NT2/D1 (cell line): ENCODE measurements around the gene PITHD1.
"Not testable (repeated sequence)": the region's sequence is repeated elsewhere in the genome, so short reads cannot be mapped to it uniquely, and the experiment has no call there.

Source experiments
- YY1 ChIP-seq: IDR thresholded peaks from 2 replicates; pipeline ENCODE4 v1.6.1; 2011; ENCODE audit not compliant: insufficient read length, insufficient read depth
- ZNF274 ChIP-seq: IDR thresholded peaks from 2 replicates; pipeline ENCODE4 v1.6.1; 2011; ENCODE audit warnings: mild to moderate bottlenecking, low read depth, low read length

DNA sequence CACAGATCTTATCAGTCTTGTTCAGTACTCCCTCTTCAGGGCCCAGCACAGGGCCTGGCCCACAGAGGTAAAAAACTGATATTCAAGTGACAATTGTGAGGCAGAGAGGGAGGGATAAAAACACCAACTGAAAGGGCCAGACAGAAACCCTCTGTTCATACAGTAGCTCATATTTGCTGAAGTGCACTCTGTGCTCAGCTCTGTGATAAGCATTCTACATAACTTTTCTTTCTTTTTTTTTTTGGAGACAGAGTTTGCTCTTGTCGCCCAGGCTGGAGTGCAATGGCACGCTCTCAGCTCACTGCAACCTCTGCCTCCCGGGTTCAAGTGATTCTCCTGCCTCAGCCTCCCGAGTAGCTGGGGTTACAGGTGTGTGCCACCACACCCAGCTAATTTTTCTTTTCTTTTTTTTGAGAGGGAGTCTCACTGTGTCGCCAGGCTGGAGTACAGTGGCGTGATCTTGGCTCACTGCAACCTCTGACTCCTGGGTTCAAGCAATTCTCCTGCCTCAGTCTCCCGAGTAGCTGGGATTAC lies 24.7 kb downstream of the PITHD1 start:
- not testable (repeated sequence) for TF ChIP-seq ZNF274, YY1
